NCI-H82 treated with DMSO at 0.1 percent for 48 hours (cell line): Measurements from ENCODE around the gene CORO6.
A peak's percentile ranks its signal among the peaks of the same experiment; 100 is the strongest.

Experiments
- DNase-seq: peaks from one replicate; lab custom pipeline; 2025; ENCODE audit not compliant: unreplicated experiment; lab: John Stamatoyannopoulos, UW

CORO6 gene

GRCh38 chr17:29613856-29614255, 8.9 kb downstream of the CORO6 start:
- no peak for DNase-seq

GRCh38 chr17:29613352-29613837, 9.3 kb downstream of the CORO6 start:
- no peak for DNase-seq

GRCh38 chr17:29612404-29613280, 10.1 kb downstream of the CORO6 start:
- no peak for DNase-seq

- DNase-seq, result no peak
These were observed 10.7 kb downstream of the CORO6 start for GRCh38 chr17:29612094-29612403.

DNA sequence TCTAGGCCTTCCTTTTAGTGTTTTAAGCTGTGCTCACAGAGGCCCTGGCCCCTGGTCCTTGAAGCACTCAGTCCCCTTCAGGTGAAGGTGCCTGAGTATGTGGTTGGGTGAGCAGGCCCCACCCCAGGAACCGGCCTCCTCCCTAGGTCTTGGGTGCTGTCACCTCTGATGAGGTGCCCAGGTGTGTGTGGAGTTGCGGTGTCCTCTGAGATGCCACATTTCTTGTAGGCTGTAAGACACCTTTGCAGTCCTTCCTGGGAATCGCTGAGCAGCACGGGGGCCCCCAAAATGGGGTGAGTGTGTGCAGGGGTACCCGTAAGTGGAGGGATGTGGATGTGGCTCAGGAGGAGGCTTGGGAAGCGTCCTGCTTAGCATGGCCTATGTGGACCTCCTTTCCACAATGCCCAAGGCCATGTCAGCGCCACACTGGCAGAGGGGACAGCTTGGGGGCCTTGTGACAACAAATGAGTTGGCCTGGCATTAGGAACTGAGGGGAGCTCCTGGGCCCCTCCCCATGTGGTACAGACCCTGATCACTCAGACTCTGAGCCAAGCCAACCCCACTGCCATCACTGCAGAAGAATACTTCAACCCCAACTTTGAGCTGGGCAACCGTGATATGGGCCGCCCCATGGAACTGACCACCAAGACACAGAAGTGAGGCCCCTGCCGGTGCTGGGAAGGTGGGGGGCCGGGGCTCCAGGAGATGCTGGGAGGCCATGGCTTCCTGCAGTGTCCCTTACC, 11.2 kb downstream of the CORO6 start:
- DNase-seq, result no peak

- no peak for DNase-seq
These were observed 12.3 kb downstream of the CORO6 start for GRCh38 chr17:29610395-29610794.

DNA sequence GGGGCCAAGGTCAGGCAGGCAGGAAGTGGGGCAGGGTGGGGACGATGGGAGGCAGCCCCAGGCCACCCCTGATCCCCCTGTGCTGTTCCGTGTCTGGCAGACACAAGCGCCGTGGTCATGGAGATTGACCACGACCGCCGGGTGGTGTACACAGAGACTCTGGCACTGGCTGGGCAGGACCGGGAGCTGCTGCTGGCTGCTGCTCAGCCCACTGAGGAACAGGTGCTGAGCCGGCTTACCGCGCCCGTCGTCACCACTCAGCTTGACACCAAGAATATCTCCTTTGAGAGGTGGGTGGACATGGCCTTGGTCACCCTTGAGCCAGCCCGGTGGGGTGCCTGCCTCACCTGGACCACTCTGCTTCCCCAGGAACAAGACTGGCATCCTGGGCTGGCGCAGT, 13.7 kb downstream of the CORO6 start:
- DNase-seq, result no peak

- no peak for DNase-seq
These were observed 15.0 kb downstream of the CORO6 start for GRCh38 chr17:29607557-29608195.

- DNase-seq, result no peak
These were observed 19.5 kb downstream of the CORO6 start for GRCh38 chr17:29603109-29603674.

DNA sequence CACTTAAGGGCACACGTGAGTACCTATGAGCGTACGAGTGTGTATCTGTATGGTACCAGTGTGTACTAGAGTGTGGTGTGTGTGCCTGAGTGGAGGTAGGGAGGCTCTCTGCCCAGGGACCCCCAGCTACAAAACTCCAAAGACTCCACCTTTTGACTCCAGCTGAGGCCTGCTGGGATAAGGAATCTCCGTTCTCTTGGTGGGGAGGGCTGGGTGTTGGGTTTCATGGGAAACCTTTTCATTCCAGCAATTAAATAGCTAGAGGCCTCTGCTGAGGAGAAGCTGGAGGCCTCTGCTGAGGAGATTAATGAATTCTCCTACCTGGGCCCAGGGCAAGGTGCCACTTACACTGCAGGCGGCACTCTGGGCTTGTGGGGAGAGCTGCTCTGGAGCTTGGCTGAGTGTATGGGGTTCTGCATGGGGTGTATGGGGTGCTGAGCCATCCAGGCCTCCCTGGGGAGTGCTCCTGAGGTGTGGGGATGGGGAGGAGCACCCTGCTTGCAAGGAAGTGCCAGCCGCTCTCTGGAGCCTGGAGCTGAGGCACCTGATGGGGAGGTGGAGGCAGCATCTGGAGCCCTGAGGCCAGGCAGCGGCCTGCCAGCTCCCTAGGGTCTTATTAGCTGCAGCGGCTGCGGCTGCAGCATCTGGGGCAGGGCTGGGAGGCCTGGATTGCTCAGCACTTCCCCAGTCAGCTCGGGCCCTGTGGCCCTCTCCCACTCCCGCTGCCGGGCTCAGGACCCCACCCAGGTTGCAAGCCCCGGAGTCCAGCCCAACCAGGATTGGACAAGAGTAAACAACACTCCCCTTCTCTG, 25.1 kb downstream of the CORO6 start:
- DNase-seq, result no peak

- DNase-seq, result no peak
These were observed 25.9 kb downstream of the CORO6 start for GRCh38 chr17:29596811-29597210.

- no peak for DNase-seq
These were observed 26.6 kb downstream of the CORO6 start for GRCh38 chr17:29595943-29596774.

GRCh38 chr17:29595107-29595942, 27.4 kb downstream of the CORO6 start:
- no peak for DNase-seq

GRCh38 chr17:29594519-29595090, 28.1 kb downstream of the CORO6 start:
- DNase-seq, result no peak

GRCh38 chr17:29593591-29594518, 28.9 kb downstream of the CORO6 start:
- peak; percentile 24 for DNase-seq

GRCh38 chr17:29592850-29593551, 29.7 kb downstream of the CORO6 start, which contains the start of gene ANKRD13B:
TSS of gene ANKRD13B (plus strand) at chr17:29593132. CDS start at chr17:29593622, 490 bp downstream.
- peak; percentile 62 for DNase-seq
